Erythroblast (primary cell): ENCODE measurements around the gene STEAP3.
A peak's percentile ranks its signal among the peaks of the same experiment; 100 is the strongest.

ENCODE experiments used
- DNase-seq, 2 experiments: peaks; one replicate each; lab custom pipeline; 2025; lab: John Stamatoyannopoulos, UW
- GATA1 ChIP-seq: IDR thresholded peaks from 2 replicates; pipeline ENCODE4 v1.6.1; 2011; ENCODE audit warnings: low read depth, mild to moderate bottlenecking, control low read depth, low read length, moderate library complexity
- POLR2A ChIP-seq: IDR thresholded peaks from 2 replicates; pipeline ENCODE4 v1.6.1; 2011; ENCODE audit warnings: mild to moderate bottlenecking, low read length

STEAP3 gene, protein sequence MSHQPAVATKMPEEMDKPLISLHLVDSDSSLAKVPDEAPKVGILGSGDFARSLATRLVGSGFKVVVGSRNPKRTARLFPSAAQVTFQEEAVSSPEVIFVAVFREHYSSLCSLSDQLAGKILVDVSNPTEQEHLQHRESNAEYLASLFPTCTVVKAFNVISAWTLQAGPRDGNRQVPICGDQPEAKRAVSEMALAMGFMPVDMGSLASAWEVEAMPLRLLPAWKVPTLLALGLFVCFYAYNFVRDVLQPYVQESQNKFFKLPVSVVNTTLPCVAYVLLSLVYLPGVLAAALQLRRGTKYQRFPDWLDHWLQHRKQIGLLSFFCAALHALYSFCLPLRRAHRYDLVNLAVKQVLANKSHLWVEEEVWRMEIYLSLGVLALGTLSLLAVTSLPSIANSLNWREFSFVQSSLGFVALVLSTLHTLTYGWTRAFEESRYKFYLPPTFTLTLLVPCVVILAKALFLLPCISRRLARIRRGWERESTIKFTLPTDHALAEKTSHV

DNA sequence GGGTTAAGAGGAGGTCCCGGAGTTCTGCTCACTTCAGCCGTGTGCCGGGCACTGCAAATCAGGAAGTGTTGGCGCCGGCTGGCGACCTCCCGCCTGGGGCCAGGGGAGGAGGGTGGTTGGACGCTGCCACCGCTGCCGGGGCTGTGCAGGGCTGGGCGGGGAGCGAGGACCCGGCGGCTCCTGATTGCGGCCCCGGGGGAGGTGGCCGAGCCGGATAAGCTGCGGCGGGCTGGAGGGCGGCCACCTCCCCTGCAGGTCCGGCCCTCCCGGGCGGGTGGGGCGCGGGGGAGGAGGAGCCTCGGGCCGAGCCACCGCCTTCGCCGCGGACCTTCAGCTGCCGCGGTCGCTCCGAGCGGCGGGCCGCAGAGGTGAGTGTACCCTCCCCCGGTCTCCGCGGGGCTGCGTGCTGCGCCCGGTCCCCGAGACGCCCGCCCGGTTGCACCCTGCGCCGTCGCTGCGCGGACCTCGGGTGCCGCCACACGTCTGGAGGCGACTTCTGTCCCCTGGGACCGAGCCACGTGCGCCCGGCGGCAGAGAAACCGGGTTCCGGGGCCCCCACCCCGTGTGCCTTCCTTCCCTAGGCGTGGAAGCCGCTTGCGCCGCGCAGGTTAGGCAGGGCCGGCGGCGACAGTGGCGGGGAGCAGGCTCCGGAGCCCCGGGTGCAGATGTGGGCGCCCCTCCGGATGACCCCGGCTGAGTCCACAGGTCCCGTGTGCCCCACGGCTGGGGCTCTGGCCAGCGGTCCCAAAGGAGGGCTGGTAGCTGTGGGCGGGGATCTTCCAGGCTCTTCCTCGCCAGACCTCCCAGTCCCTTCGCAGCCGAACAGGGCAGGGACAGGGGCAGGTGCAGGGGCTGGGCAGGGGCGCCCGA, at the start of gene STEAP3:
Gene STEAP3 (plus strand): TSS at position 314 of the 870 bp plus-strand sequence. CDS start 7,179 bp downstream, outside the sequence.
- peak; percentile 94 to 95 for DNase-seq
- TF ChIP-seq POLR2A (peak; percentile 74), GATA1 (peak; percentile 35)

GRCh38 chr2:119174216-119174992, 49.2 kb upstream of the STEAP3 start:
- DNase-seq: peak; percentile 60 to 74
- TF ChIP-seq GATA1 (no peak), POLR2A (no peak)

- TF ChIP-seq GATA1: no peak
- TF ChIP-seq POLR2A: no peak
- no peak for DNase-seq
These were observed 48.7 kb upstream of the STEAP3 start for GRCh38 chr2:119174993-119175347.

- peak; percentile 68 to 84 for DNase-seq
- TF ChIP-seq POLR2A (peak; percentile 23), GATA1 (peak; percentile 25)
These were observed 48.1 kb upstream of the STEAP3 start for GRCh38 chr2:119175517-119175916.

DNA sequence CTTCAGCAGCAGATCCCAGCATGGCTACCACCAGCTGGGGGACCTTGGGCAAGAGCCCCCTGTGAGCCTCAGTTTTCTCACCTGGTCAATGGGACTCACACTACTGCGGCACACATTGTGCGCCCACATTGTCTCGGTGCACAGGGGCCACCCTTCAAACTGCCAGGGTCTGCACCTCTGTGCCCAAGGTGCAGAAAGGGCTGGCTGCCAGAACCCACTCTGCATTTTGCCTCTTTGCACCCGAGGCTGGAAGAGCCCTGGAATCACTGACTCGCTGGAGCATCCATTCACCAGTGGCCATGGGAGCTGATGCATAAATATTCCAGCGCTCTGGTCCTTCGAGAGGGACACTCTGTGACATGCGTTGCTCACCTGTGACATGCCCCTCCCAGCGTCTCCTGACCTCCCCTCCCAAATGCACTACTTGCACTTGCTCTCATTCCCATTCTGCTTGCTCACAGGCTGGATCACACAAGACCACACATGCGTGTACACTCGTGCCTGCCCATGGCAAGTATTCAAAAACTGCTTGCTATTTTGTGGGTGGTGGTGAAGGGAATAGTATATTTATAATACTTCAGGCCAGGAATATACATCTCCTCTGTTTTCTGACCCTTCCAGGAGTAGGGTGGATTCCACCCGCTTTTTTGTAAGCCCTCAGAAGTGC, 46.3 kb upstream of the STEAP3 start:
- TF ChIP-seq GATA1: no peak
- TF ChIP-seq POLR2A: no peak
- DNase-seq: no peak

- DNase-seq: no peak
These were observed 45.8 kb upstream of the STEAP3 start for GRCh38 chr2:119177838-119178190.

DNA sequence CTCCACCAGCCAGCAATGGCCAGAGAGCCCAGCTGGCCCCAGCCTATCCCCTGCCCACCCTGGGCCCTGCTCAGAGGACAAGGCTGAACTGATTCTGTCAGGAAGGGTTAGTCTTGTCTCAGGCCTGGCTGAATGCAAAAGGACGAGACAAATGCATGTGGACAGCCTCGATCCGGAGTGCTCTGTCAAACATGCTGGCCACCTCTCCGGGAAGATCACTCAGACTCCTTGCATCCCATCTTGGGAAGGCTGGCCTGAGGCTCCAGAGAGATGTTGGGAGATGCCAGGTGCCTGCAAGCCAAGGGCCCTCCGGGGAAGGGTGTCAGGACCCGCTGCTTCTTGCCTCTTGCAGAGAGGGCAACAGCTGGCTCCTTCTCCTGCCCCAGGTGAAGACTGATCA, 44.9 kb upstream of the STEAP3 start:
- TF ChIP-seq GATA1 (no peak), POLR2A (no peak)
- DNase-seq: no peak

More at GRCh38 chr2:119177838-119178190, 45.8 kb upstream of the STEAP3 start:
- TF ChIP-seq POLR2A (no peak), GATA1 (no peak)

DNA sequence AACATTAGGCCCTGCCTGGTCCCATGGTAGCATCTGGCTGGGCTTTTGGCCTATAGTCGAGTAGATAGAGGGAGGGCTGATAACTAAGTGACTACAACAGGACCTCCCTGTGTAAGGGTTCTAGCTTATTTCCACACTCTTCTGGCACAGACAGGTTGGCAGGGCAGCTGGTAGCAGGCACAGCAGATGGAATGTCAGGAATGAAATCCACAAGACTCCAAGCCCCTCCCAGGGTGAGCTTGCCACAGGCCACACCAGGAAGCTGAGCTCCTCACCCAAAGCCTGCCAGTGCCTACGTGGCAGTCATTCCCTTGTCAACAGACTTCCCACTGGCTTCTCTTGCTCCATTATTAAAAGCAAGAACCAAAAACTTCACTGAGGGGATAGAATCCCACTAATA, 44.4 kb upstream of the STEAP3 start:
- no peak for DNase-seq
- TF ChIP-seq POLR2A: no peak
- no peak for TF ChIP-seq GATA1

DNA sequence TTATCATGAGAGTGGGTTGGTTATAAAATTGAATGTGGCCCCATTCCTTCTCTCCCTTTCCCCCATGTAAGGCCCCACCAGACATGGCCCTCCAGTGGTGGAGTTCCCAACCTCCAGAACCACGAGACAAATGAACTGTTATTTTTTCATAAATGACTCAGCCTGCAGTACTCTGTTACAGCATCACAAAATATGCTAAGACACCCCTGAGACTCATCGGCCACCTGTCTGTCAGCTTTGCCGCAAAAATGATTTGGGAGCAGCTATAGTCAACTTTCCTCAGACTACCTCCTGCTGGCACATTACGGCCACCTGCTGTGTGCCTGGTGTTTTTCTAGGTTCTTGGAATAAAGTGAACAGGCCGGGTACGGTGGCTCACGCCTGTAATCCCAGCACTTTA, 43.6 kb upstream of the STEAP3 start:
- no peak for DNase-seq
- no peak for TF ChIP-seq GATA1
- no peak for TF ChIP-seq POLR2A

DNA sequence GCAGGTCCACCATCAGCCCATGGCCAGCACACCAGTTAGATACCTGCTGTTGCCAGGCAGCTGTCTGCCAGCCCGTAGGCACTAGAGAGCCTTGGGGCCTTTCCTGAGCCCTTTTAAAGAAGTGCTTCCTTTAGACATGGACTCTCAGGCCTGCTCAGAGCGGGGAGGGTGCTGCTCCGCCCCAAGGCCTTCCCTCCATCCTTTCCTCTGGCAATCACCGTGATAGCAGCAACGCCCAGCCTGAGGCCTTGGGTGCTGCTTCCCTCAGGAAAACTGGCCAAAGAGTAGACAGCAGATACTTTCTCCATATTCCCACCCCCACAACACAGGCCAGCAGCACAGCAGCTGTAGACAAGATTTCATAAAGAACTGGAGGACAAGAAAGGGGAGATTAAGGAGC, 42.7 kb upstream of the STEAP3 start:
- TF ChIP-seq GATA1 (no peak), POLR2A (no peak)
- no peak for DNase-seq

GRCh38 chr2:119181391-119181790, 42.2 kb upstream of the STEAP3 start:
- TF ChIP-seq GATA1 (no peak), POLR2A (no peak)
- no peak for DNase-seq

DNA sequence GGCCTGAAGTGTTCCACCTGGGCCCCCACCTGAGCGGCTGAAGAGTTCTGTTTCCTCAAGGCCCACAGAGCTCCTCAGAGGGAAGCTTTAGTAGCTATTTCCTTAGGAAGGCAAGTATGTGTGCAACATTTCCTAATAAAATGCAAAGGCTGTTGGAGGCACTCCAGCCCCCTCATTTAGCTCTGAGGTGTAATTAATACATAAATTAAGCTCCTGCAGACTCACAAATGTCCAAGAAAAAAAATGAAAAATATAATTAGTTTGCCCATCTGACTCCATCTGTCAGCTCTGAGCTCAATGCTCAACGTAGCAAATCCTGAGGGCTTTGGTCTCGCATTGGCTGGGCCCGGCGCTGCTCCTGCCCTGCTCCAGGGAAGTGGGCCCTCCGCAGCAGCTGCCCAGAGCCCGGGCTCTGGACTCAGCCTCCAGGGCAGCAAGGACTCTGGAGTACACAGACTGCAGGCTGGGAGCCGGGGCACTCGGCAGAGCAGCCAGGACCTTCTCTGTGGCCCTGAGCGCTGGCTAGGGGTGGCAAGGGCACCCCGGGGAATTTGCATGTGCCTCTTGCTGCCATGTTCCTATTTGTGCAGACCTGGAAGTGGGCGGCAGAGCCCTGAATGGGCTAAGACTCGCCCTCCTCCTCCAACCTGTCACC, 41.7 kb upstream of the STEAP3 start:
- DNase-seq: no peak
- TF ChIP-seq POLR2A (no peak), GATA1 (no peak)

- DNase-seq: no peak
- no peak for TF ChIP-seq POLR2A
- TF ChIP-seq GATA1: no peak
These were observed 39.1 kb upstream of the STEAP3 start for GRCh38 chr2:119184512-119184911.
